Measurements from ENCODE around the gene LARP4B. TPM values are rescaled to one million over a fixed set of nuclear protein-coding genes. Genes with fewer than 3 reads are reported as not detected.

The LARP4B gene
- total and polyA plus RNA-seq, 7 experiments from 2014 or later = 31.9 to 114 (median 93.5) TPM

GRCh38 chr10:930625-931325, 730 bp downstream of the LARP4B start:
- H3K4me3 ChIP-seq (ENCODE audit: low read length) = peak overlapping the region; percentile 42
- ChIA-PET CTCF (no interaction called here), POLR2A (interaction anchor here (0.9 to 1.6 kb wide), 6 partner anchors 9 to 121 kb away, joined by 3 to 11 read pairs (median 4); partner anchors contain the start of genes GTPBP4 and IDI1)
- H3K4me1 ChIP-seq (ENCODE audit: control insufficient read depth in 2 of 2, insufficient read depth in 2 of 2, low read length in 2 of 2) = peaks cover 12 to 16% of the 10 kb centered on the region in 2 donors
- no peaks in the 10 kb centered on the region for H3K9me3 ChIP-seq (ENCODE audit: control insufficient read depth in 2 of 3, low read length in 3 of 3)
- H3K27ac ChIP-seq (ENCODE audit: low read depth, low read length) = peak overlapping the region; percentile 86
- no peaks in the 10 kb centered on the region for H3K27me3 ChIP-seq (ENCODE audit: control insufficient read depth in 2 of 2, insufficient read depth in 2 of 2, low read length in 2 of 2)
- intact Hi-C loops (cut with micrococcal nuclease) = loop anchor here (1.0 to 5.0 kb wide), 7 partner anchors 58 to 796 kb away; partner anchors contain the start of genes GTPBP4 (in 2 of the 2), IDI1 (in 2 of the 2), ZMYND11 (in 2 of the 2) and WDR37 (in 1 of the 2)
- H3K27me3 Mint-ChIP-seq = no peaks in the 10 kb centered on the region
- H3K4me1 Mint-ChIP-seq = peaks cover 33 to 57% (median 50%) of the 10 kb centered on the region in 7 donors
- H3K4me3 Mint-ChIP-seq = peak overlapping the region; percentile 82 to 99 (median 94)
- peak in 7 of 9 donors; percentile 12 to 45 (median 28) for DNase-seq
- ATAC-seq = no peak
- H3K36me3 ChIP-seq (ENCODE audit: control insufficient read depth in 2 of 3, insufficient read depth in 3 of 3, low read length in 3 of 3) = peaks cover 0 to 4% (median 3%) of the 10 kb centered on the region in 3 experiments
- H3K27ac Mint-ChIP-seq = peak overlapping the region; percentile 90 to 96 (median 93)
- no peaks in the 10 kb centered on the region for H3K9me3 Mint-ChIP-seq
- H3K36me3 Mint-ChIP-seq = peaks cover 0 to 9% (median 4%) of the 10 kb centered on the region in 5 donors

GRCh38 chr10:929960-930624, 1.4 kb downstream of the LARP4B start:
- peaks cover 0 to 4% (median 3%) of the 10 kb centered on the region in 3 experiments for H3K36me3 ChIP-seq (ENCODE audit: control insufficient read depth in 2 of 3, insufficient read depth in 3 of 3, low read length in 3 of 3)
- POLR2A ChIA-PET = interaction anchor here (1.3 to 2.8 kb wide), 4 partner anchors 57 to 122 kb away, joined by 3 to 8 read pairs (median 4); partner anchors contain the start of gene GTPBP4
- H3K27me3 Mint-ChIP-seq = no peaks in the 10 kb centered on the region
- no peak for ATAC-seq
- no peaks in the 10 kb centered on the region for H3K9me3 Mint-ChIP-seq
- peaks cover 33 to 61% (median 54%) of the 10 kb centered on the region in 7 donors for H3K4me1 Mint-ChIP-seq
- peak overlapping the region; percentile 42 for H3K4me3 ChIP-seq (ENCODE audit: low read length)
- peaks cover 16 to 17% of the 10 kb centered on the region in 2 donors for H3K4me1 ChIP-seq (ENCODE audit: control insufficient read depth in 2 of 2, insufficient read depth in 2 of 2, low read length in 2 of 2)
- CTCF ChIA-PET = no interaction called here
- H3K27ac ChIP-seq (ENCODE audit: low read depth, low read length) = peak overlapping the region; percentile 86
- H3K27me3 ChIP-seq (ENCODE audit: control insufficient read depth in 2 of 2, insufficient read depth in 2 of 2, low read length in 2 of 2) = no peaks in the 10 kb centered on the region
- intact Hi-C loops (cut with micrococcal nuclease) = loop anchor here (2.0 to 5.0 kb wide), 4 partner anchors 478 to 795 kb away; partner anchors contain the start of gene ZMYND11 (in 2 of the 2)
- H3K36me3 Mint-ChIP-seq = peaks cover 0 to 9% (median 4%) of the 10 kb centered on the region in 5 donors
- DNase-seq = peak in 1 of 9 donors; percentile 32
- no peaks in the 10 kb centered on the region for H3K9me3 ChIP-seq (ENCODE audit: control insufficient read depth in 2 of 3, low read length in 3 of 3)
- H3K27ac Mint-ChIP-seq = peak overlapping the region; percentile 90 to 96 (median 93)
- peak overlapping the region; percentile 82 to 99 (median 94) for H3K4me3 Mint-ChIP-seq

- H3K27ac Mint-ChIP-seq = peak overlapping the region in 1 of 9 donors; percentile 46
- ATAC-seq = no peak
- POLR2A ChIA-PET = interaction anchor here (2.8 kb wide), 1 partner anchor 61 kb away, joined by 8 read pairs; the partner anchor contains the start of gene GTPBP4
- Histone ChIP-seq H3K27ac (ENCODE audit: low read depth, low read length) (no peak overlapping the region), H3K4me1 (ENCODE audit: control insufficient read depth in 2 of 2, insufficient read depth in 2 of 2, low read length in 2 of 2) (peaks cover 23% of the 10 kb centered on the region in 2 donors), H3K36me3 (ENCODE audit: control insufficient read depth in 2 of 3, insufficient read depth in 3 of 3, low read length in 3 of 3) (peaks cover 0 to 4% (median 3%) of the 10 kb centered on the region in 3 experiments), H3K27me3 (ENCODE audit: control insufficient read depth in 2 of 2, insufficient read depth in 2 of 2, low read length in 2 of 2) (no peaks in the 10 kb centered on the region), H3K9me3 (ENCODE audit: control insufficient read depth in 2 of 3, low read length in 3 of 3) (no peaks in the 10 kb centered on the region), H3K4me3 (ENCODE audit: low read length) (no peak overlapping the region)
- H3K9me3 Mint-ChIP-seq = no peaks in the 10 kb centered on the region
- peaks cover 45 to 76% (median 67%) of the 10 kb centered on the region in 7 donors for H3K4me1 Mint-ChIP-seq
- peaks cover 0 to 15% (median 8%) of the 10 kb centered on the region in 5 donors for H3K36me3 Mint-ChIP-seq
- H3K4me3 Mint-ChIP-seq = peak overlapping the region in 5 of 10 donors; percentile 7 to 52 (median 23)
- DNase-seq = no peak
- CTCF ChIA-PET = no interaction called here
- intact Hi-C loops (cut with micrococcal nuclease) = no loop called here
- H3K27me3 Mint-ChIP-seq = no peaks in the 10 kb centered on the region
Measured at GRCh38 chr10:927131-927530, 4.4 kb downstream of the LARP4B start.

- Mint-ChIP-seq H3K36me3 (peaks cover 0 to 17% (median 10%) of the 10 kb centered on the region in 5 donors), H3K9me3 (no peaks in the 10 kb centered on the region), H3K4me1 (peaks cover 52 to 85% (median 77%) of the 10 kb centered on the region in 7 donors), H3K27ac (no peak overlapping the region), H3K4me3 (peak overlapping the region in 4 of 10 donors; percentile 4 to 52 (median 20)), H3K27me3 (no peaks in the 10 kb centered on the region)
- Histone ChIP-seq H3K27ac (ENCODE audit: low read depth, low read length) (no peak overlapping the region), H3K4me1 (ENCODE audit: control insufficient read depth in 2 of 2, insufficient read depth in 2 of 2, low read length in 2 of 2) (peaks cover 23% of the 10 kb centered on the region in 2 donors), H3K27me3 (ENCODE audit: control insufficient read depth in 2 of 2, insufficient read depth in 2 of 2, low read length in 2 of 2) (no peaks in the 10 kb centered on the region), H3K36me3 (ENCODE audit: control insufficient read depth in 2 of 3, insufficient read depth in 3 of 3, low read length in 3 of 3) (peaks cover 0 to 4% (median 3%) of the 10 kb centered on the region in 3 experiments), H3K4me3 (ENCODE audit: low read length) (no peak overlapping the region), H3K9me3 (ENCODE audit: control insufficient read depth in 2 of 3, low read length in 3 of 3) (no peaks in the 10 kb centered on the region)
- intact Hi-C loops (cut with micrococcal nuclease) = no loop called here
- no peak for ATAC-seq
- DNase-seq = no peak
- ChIA-PET POLR2A (interaction anchor here (0.8 to 1.1 kb wide), 2 partner anchors 61 to 131 kb away, joined by 3 read pairs; no protein-coding TSS in a partner anchor), CTCF (interaction anchor here (0.6 kb wide), 1 partner anchor 99 kb away, joined by 3 read pairs; no protein-coding TSS in a partner anchor)
Measured at GRCh38 chr10:926075-926698, 5.3 kb downstream of the LARP4B start.

- ATAC-seq = peak; percentile 36
- POLR2A ChIA-PET = no interaction called here
- Histone ChIP-seq H3K4me3 (ENCODE audit: low read length) (no peak overlapping the region), H3K9me3 (ENCODE audit: control insufficient read depth in 2 of 3, low read length in 3 of 3) (no peaks in the 10 kb centered on the region), H3K27ac (ENCODE audit: low read depth, low read length) (peak overlapping the region; percentile 8), H3K36me3 (ENCODE audit: control insufficient read depth in 2 of 3, insufficient read depth in 3 of 3, low read length in 3 of 3) (peaks cover 0 to 4% (median 0%) of the 10 kb centered on the region in 3 experiments), H3K4me1 (ENCODE audit: control insufficient read depth in 2 of 2, insufficient read depth in 2 of 2, low read length in 2 of 2) (peaks cover 17 to 18% of the 10 kb centered on the region in 2 donors), H3K27me3 (ENCODE audit: control insufficient read depth in 2 of 2, insufficient read depth in 2 of 2, low read length in 2 of 2) (no peaks in the 10 kb centered on the region)
- Mint-ChIP-seq H3K4me1 (peaks cover 43 to 82% (median 70%) of the 10 kb centered on the region in 7 donors), H3K36me3 (peaks cover 0 to 18% (median 10%) of the 10 kb centered on the region in 5 donors), H3K27me3 (no peaks in the 10 kb centered on the region), H3K9me3 (no peaks in the 10 kb centered on the region), H3K4me3 (peak overlapping the region in 9 of 10 donors; percentile 1 to 53 (median 33)), H3K27ac (peak overlapping the region in 7 of 9 donors; percentile 3 to 80 (median 40))
- no peak for DNase-seq
- CTCF ChIA-PET = no interaction called here
- intact Hi-C loops (cut with micrococcal nuclease) = no loop called here
Measured at GRCh38 chr10:924524-924859, 7.0 kb downstream of the LARP4B start.
